CD4-positive, alpha-beta T cell (primary cell): ENCODE data around the gene SET. TPM values are rescaled to one million over a fixed set of nuclear protein-coding genes. Genes with fewer than 3 reads are reported as not detected.

Experiments used
- ATAC-seq: fragments of 200-7000 bp; cut with Tn5 transposase; one replicate; pipeline ENCODE4 v1.10.0; 2022; ENCODE audit warnings: mild to moderate bottlenecking; ENCODE audit not compliant: poor library complexity
- CTCF ChIA-PET: fragments of 350-600 bp; sonication (Branson Sonifier 250); formaldehyde crosslinking; loops from one replicate; lab custom pipeline; 2021; ENCODE audit warnings: antibody characterized with exemption, inconsistent platforms; lab: Charles Lee
- POLR2A ChIA-PET: fragments of 350-600 bp; sonication (Branson Sonifier 250); formaldehyde crosslinking; loops from one replicate; lab custom pipeline; 2021; ENCODE audit warnings: antibody characterized with exemption, inconsistent platforms; lab: Charles Lee
- DNase-seq, 14 experiments: peaks; one replicate each; pipeline ENCODE4 v3.0.0-alpha.2; 2013 to 2020; ENCODE audit warnings: mixed read lengths in 2 of 14
- H3K27ac ChIP-seq, 2 donors: one replicate each; pipeline versions ENCODE4 v1.5.1 to v1.7.0; 2013; ENCODE audit warnings: low read length in 2 of 2, low read depth in 1 of 2, mild to moderate bottlenecking in 1 of 2
- H3K27me3 ChIP-seq, 2 experiments: 1 replicate in 1 of 2; 2 replicates in 1 of 2; pipeline versions ENCODE4 v1.6.1 to v1.7.0; 2013; ENCODE audit warnings: low read length in 2 of 2, control low read depth in 1 of 2, mild to moderate bottlenecking in 1 of 2, moderate library complexity in 1 of 2; ENCODE audit not compliant: insufficient read depth in 2 of 2, control insufficient read depth in 1 of 2
- H3K36me3 ChIP-seq: one replicate; pipeline ENCODE4 v1.6.1; 2013; ENCODE audit warnings: low read length, control low read depth; ENCODE audit not compliant: insufficient read depth
- H3K4me1 ChIP-seq: one replicate; pipeline ENCODE4 v1.6.1; 2013; ENCODE audit warnings: low read length, control low read depth; ENCODE audit not compliant: insufficient read depth
- H3K4me3 ChIP-seq: one replicate; pipeline ENCODE4 v1.5.1; 2013; ENCODE audit warnings: mild to moderate bottlenecking, low read length, moderate library complexity
- H3K9me3 ChIP-seq, 2 experiments: 1 replicate in 1 of 2; 2 replicates in 1 of 2; pipeline versions ENCODE4 v1.6.1 to v1.7.0; 2013; ENCODE audit warnings: low read length in 2 of 2, mild to moderate bottlenecking in 2 of 2, control low read depth in 1 of 2, moderate library complexity in 1 of 2; ENCODE audit not compliant: control insufficient read depth in 1 of 2, insufficient read depth in 1 of 2
- H3K27ac Mint-ChIP-seq: one replicate; pipeline ENCODE4 v1.8.0; 2020; ENCODE audit warnings: mixed read lengths
- H3K27me3 Mint-ChIP-seq: one replicate; pipeline ENCODE4 v1.8.0; 2021; ENCODE audit warnings: mixed read lengths
- H3K36me3 Mint-ChIP-seq: one replicate; pipeline ENCODE4 v1.8.0; 2021; ENCODE audit warnings: low read depth, mixed read lengths
- H3K4me1 Mint-ChIP-seq: one replicate; pipeline ENCODE4 v1.8.0; 2021; ENCODE audit warnings: low read depth, mixed read lengths
- H3K4me3 Mint-ChIP-seq: one replicate; pipeline ENCODE4 v1.8.0; 2020; ENCODE audit warnings: mild to moderate bottlenecking, mixed read lengths
- H3K9me3 Mint-ChIP-seq: one replicate; pipeline ENCODE4 v1.8.0; 2020; ENCODE audit warnings: mixed read lengths
- intact Hi-C, 2 experiments: fragments of 100-400 bp; cut with DNase I in 1 of 2; cut with micrococcal nuclease in 1 of 2; formaldehyde crosslinking; loops; one replicate each; pipeline versions ENCODE4 v1.15.1 to v1.9.0; 2023 to 2025; cut with DNase I, micrococcal nuclease
- total RNA-seq, 174 experiments: library from RNA in 2 of 174; stranded (reverse) in 2 of 174; gene quantifications; one replicate each; pipeline ENCODE4 v1.2.3 and lab custom pipeline; 2021 to 2026
- TF ChIP-seq, protein P1 (sequence below): fragments of 200-600 bp; IDR thresholded peaks from one replicate; pipeline ENCODE4 v1.8.0; 2022; ENCODE audit warnings: antibody characterized with exemption, mild to moderate bottlenecking

The SET gene
- total RNA-seq, 2 experiments from 2014 or later, result 228 to 241 TPM

DNA sequence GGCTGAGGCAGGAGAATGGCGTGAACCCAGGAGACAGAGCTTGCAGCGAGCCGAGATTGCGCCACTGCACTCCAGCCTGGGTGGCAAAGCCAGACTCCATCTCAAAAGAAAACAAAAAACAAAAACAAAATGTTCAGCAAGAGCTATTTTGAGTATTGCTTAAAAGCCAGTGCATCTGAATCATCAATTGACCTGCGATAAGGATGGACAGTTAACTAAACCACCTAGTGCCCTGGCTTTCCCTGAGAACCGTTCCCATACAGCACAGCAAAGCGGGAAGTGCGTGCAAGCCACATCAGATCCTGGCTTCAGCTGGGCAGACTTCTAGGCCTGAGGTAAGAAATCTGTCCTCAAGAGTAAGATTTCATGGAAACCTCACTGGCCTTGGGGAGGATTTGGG is 35.1 kb upstream of the SET start:
- no peak overlapping the region for H3K27ac ChIP-seq
- peak overlapping the region; percentile 27 for H3K27ac Mint-ChIP-seq
- H3K4me3 Mint-ChIP-seq, result peak overlapping the region; percentile 78
- ATAC-seq, result no peak
- H3K4me3 ChIP-seq, result no peak overlapping the region
- H3K36me3 Mint-ChIP-seq, result peaks cover 3% of the 10 kb centered on the region
- no peaks in the 10 kb centered on the region for H3K27me3 Mint-ChIP-seq
- H3K27me3 ChIP-seq, result no peaks in the 10 kb centered on the region
- no peak for DNase-seq
- H3K9me3 Mint-ChIP-seq, result no peaks in the 10 kb centered on the region
- no peaks in the 10 kb centered on the region for H3K36me3 ChIP-seq
- CTCF ChIA-PET, result interaction anchor here (1.4 kb wide), 1 partner anchor 48 kb away, joined by 3 read pairs; the partner anchor contains the start of gene PKN3
- H3K4me1 Mint-ChIP-seq, result peaks cover 8% of the 10 kb centered on the region
- TF ChIP-seq, protein P1, sequence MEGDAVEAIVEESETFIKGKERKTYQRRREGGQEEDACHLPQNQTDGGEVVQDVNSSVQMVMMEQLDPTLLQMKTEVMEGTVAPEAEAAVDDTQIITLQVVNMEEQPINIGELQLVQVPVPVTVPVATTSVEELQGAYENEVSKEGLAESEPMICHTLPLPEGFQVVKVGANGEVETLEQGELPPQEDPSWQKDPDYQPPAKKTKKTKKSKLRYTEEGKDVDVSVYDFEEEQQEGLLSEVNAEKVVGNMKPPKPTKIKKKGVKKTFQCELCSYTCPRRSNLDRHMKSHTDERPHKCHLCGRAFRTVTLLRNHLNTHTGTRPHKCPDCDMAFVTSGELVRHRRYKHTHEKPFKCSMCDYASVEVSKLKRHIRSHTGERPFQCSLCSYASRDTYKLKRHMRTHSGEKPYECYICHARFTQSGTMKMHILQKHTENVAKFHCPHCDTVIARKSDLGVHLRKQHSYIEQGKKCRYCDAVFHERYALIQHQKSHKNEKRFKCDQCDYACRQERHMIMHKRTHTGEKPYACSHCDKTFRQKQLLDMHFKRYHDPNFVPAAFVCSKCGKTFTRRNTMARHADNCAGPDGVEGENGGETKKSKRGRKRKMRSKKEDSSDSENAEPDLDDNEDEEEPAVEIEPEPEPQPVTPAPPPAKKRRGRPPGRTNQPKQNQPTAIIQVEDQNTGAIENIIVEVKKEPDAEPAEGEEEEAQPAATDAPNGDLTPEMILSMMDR, result no peak
- no peaks in the 10 kb centered on the region for H3K9me3 ChIP-seq
- POLR2A ChIA-PET, result interaction anchor here (2.6 kb wide), 1 partner anchor 35 kb away, joined by 12 read pairs; the partner anchor contains the start of gene SET
- intact Hi-C loops, result no loop called here
- H3K4me1 ChIP-seq, result peaks cover 13% of the 10 kb centered on the region

DNA sequence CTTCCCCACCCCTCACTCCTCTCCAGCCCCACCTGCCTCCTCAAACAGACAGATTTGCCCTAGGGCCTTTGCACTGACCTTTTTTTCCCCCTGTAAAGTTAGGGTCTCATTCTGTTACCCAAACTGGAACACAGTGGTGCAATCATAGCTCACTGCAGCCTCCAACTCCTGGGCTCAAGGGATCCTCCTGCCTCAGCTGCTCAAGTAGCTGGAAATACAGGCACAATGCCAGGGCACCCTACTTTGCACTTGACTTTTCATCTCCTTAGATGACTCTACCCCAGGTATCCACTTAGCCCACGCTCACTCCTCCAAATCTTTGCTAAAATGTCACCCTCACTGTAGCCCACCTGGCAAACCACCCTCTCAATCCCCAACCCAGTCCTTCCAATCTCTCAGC is 34.5 kb upstream of the SET start:
- Mint-ChIP-seq H3K4me1 (peaks cover 8% of the 10 kb centered on the region), H3K4me3 (peak overlapping the region; percentile 78), H3K27me3 (no peaks in the 10 kb centered on the region), H3K36me3 (peaks cover 3% of the 10 kb centered on the region), H3K9me3 (no peaks in the 10 kb centered on the region), H3K27ac (peak overlapping the region; percentile 27)
- no peaks in the 10 kb centered on the region for H3K9me3 ChIP-seq
- no peaks in the 10 kb centered on the region for H3K36me3 ChIP-seq
- no peak overlapping the region for H3K27ac ChIP-seq
- H3K4me3 ChIP-seq, result no peak overlapping the region
- H3K4me1 ChIP-seq, result peaks cover 13% of the 10 kb centered on the region
- ChIA-PET CTCF (interaction anchor here (1.4 kb wide), 1 partner anchor 48 kb away, joined by 3 read pairs; the partner anchor contains the start of gene PKN3), POLR2A (interaction anchor here (2.6 kb wide), 1 partner anchor 35 kb away, joined by 12 read pairs; the partner anchor contains the start of gene SET)
- intact Hi-C loops, result no loop called here
- no peak for DNase-seq
- no peak for ATAC-seq
- TF ChIP-seq, protein P1, result no peak
- no peaks in the 10 kb centered on the region for H3K27me3 ChIP-seq

GRCh38 chr9:128656416-128657343 is 32.3 kb upstream of the SET start, which contains the start of gene DYNC2I2:
Gene DYNC2I2 (minus strand): TSS chr9:128656847. CDS start chr9:128656726, 121 bp downstream.
- Mint-ChIP-seq H3K4me3 (peak within 1 kb of the TSS; percentile 96), H3K27me3 (no peaks in the 10 kb centered on the region), H3K36me3 (peaks cover 3% of the 10 kb centered on the region), H3K4me1 (peaks cover 8% of the 10 kb centered on the region), H3K9me3 (no peaks in the 10 kb centered on the region), H3K27ac (peak within 1 kb of the TSS; percentile 95)
- Histone ChIP-seq H3K4me3 (peak within 1 kb of the TSS; percentile 64), H3K9me3 (no peaks in the 10 kb centered on the region), H3K36me3 (no peaks in the 10 kb centered on the region), H3K4me1 (peaks cover 13% of the 10 kb centered on the region), H3K27me3 (no peaks in the 10 kb centered on the region), H3K27ac (peak within 1 kb of the TSS; percentile 94 to 96)
- TF ChIP-seq, protein P1, result no peak
- POLR2A ChIA-PET, result interaction anchor here (1.1 to 1.8 kb wide), 5 partner anchors 28 to 162 kb away, joined by 3 to 15 read pairs (median 5); partner anchors contain the start of genes ENDOG, SET and ZDHHC12
- ATAC-seq, result peak; percentile 98
- intact Hi-C loops, result loop anchor here (1.0 to 5.0 kb wide), 5 partner anchors 33 to 161 kb away; partner anchors contain the start of genes SET (in 2 of the 2), ENDOG (in 1 of the 2), PKN3 (in 1 of the 2) and ZDHHC12 (in 1 of the 2)
- CTCF ChIA-PET, result interaction anchor here (0.5 to 1.1 kb wide), 2 partner anchors 8 to 20 kb away, joined by 3 read pairs; no protein-coding TSS in a partner anchor
- peak; percentile 94 to 99 (median 96) for DNase-seq
